Uterus (tissue), 2 donors: ENCODE results near the gene RAD54L.

Source experiments
- POLR2A ChIP-seq, 2 donors: fragments of 450-650 bp; IDR thresholded peaks; one replicate each; pipeline ENCODE4 v1.6.1; 2016; ENCODE audit warnings: antibody characterized with exemption in 2 of 2, mild to moderate bottlenecking in 1 of 2, moderate library complexity in 1 of 2
- TF ChIP-seq, protein P1 (sequence below), 4 experiments: fragments of 200-600 bp in 2 of 4; fragments of 450-650 bp in 2 of 4; sonication (generic) in 2 of 4; IDR thresholded peaks; one replicate each; pipeline ENCODE4 v1.5.1; 2016 to 2019; ENCODE audit warnings: antibody characterized with exemption in 4 of 4, mild to moderate bottlenecking in 2 of 4, moderate library complexity in 1 of 4

DNA sequence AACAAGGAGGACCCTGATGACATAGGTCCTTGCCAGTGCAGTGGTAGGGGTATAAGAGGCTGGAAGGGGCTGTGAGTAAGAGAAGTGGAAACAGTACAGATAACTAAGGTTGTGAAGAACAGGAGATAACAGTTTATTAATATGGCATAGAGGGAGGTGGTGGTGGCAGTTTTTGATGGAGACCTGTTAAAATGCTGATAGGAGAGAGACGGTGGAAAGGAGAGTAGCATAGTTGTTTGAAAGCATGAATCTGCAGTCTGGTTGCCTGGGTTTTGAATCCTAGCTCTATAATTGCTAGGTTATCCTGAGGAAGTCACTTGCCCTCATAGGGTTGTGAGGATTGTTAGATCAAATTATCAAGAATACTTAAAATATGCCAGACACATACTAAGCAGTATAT, 36.5 kb downstream of the RAD54L start:
- TF ChIP-seq, protein P1, sequence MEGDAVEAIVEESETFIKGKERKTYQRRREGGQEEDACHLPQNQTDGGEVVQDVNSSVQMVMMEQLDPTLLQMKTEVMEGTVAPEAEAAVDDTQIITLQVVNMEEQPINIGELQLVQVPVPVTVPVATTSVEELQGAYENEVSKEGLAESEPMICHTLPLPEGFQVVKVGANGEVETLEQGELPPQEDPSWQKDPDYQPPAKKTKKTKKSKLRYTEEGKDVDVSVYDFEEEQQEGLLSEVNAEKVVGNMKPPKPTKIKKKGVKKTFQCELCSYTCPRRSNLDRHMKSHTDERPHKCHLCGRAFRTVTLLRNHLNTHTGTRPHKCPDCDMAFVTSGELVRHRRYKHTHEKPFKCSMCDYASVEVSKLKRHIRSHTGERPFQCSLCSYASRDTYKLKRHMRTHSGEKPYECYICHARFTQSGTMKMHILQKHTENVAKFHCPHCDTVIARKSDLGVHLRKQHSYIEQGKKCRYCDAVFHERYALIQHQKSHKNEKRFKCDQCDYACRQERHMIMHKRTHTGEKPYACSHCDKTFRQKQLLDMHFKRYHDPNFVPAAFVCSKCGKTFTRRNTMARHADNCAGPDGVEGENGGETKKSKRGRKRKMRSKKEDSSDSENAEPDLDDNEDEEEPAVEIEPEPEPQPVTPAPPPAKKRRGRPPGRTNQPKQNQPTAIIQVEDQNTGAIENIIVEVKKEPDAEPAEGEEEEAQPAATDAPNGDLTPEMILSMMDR (IDR thresholded peaks at IDR 0.05): no peak
- no peak for TF ChIP-seq POLR2A (IDR thresholded peaks at IDR 0.05)
